ENCODE measurements around the gene OR1B1. TPM values are rescaled to one million over a fixed set of nuclear protein-coding genes. Genes with fewer than 3 reads are reported as not detected.

Gene OR1B1
- total and polyA plus RNA-seq, 2 of the 4 experiments (the other 2 are of a cell fraction), result not detected

- no peak overlapping the region for H2BK20ac ChIP-seq (ENCODE audit: low read depth, low read length)
- H2AK9ac ChIP-seq (replicated peaks; ENCODE audit: low read depth, low read length, poor library complexity), result no peak overlapping the region
- no peak overlapping the region for H3K56ac ChIP-seq (ENCODE audit: extremely low read depth, insufficient read depth, low read length)
- no peak overlapping the region for H2AFZ ChIP-seq (replicated peaks; ENCODE audit: low read length, poor library complexity)
- intact Hi-C loops (cut with micrococcal nuclease) (no loop called here), dilution Hi-C loops (cut with HindIII; ENCODE audit: low sequenced_read_pairs, unreplicated experiment) (no loop called here), in situ Hi-C loops (cut with MboI; ENCODE audit: low sequenced_read_pairs) (no loop called here)
- no CpG with 5 or more reads among the region's 3 CpGs for WGBS, 2 experiments (ENCODE audit: extremely low coverage in 2 of 2, insufficient read length in 1 of 2)
- no peaks in the 10 kb centered on the region for H3K27me3 ChIP-seq (ENCODE audit: control insufficient read depth, insufficient read depth, low read length)
- no peak overlapping the region for H2BK15ac ChIP-seq (ENCODE audit: low read depth, low read length)
- no peak overlapping the region for H2BK120ac ChIP-seq (ENCODE audit: low read depth, low read length)
- H3K36me3 ChIP-seq (ENCODE audit: control insufficient read depth, insufficient read depth, low read length), result no peaks in the 10 kb centered on the region
- H3K4me3 ChIP-seq (ENCODE audit: insufficient read depth, low read depth, low read length), result no peak overlapping the region
- no TSS peak for BruUV-seq (replicated peaks)
- H3K9me3 ChIP-seq (ENCODE audit: control insufficient read depth, insufficient read depth, low read length), result no peaks in the 10 kb centered on the region
- no peaks in the 10 kb centered on the region for H3K4me1 ChIP-seq (ENCODE audit: control insufficient read depth, insufficient read depth, low read length)
- H4K20me1 ChIP-seq (ENCODE audit: insufficient read depth, low read length), result no peaks in the 10 kb centered on the region
- no peak overlapping the region for H2BK5ac ChIP-seq (ENCODE audit: low read depth, low read length, poor library complexity, severe bottlenecking)
- no peak overlapping the region for H4K5ac ChIP-seq (ENCODE audit: low read depth, low read length)
- H3K79me1 ChIP-seq (ENCODE audit: low read depth in 1 of 2, low read length in 2 of 2), result no peaks in the 10 kb centered on the region
- H3K4me2 ChIP-seq (ENCODE audit: low read depth, low read length), result no peak overlapping the region
- H3K4ac ChIP-seq (ENCODE audit: low read depth, low read length), result no peak overlapping the region
- H2AK5ac ChIP-seq (ENCODE audit: low read depth, low read length), result no peak overlapping the region
- H3K9ac ChIP-seq (ENCODE audit: low read depth, low read length), result no peak overlapping the region
- ATAC-seq (ENCODE audit: low read depth), result peak; percentile 85
- H3K18ac ChIP-seq (ENCODE audit: low read depth, low read length), result no peak overlapping the region
- TF ChIP-seq NFE2L2 (IDR thresholded peaks at IDR 0.05; ENCODE audit: low read depth, low read length) (peak; percentile 66), BHLHE40 (IDR thresholded peaks at IDR 0.05; ENCODE audit: low read depth, low read length) (no peak), SMC3 (IDR thresholded peaks at IDR 0.05; ENCODE audit: low read depth, low read length) (no peak), FOS (IDR thresholded peaks at IDR 0.05; ENCODE audit: low read depth, low read length) (no peak), CHD1 (IDR thresholded peaks at IDR 0.05; ENCODE audit: low read depth, low read length) (no peak), MAFK (IDR thresholded peaks at IDR 0.05; ENCODE audit: low read depth, low read length) (peak; percentile 39; the same call in 1 of the 2 replicates)
- no peak overlapping the region for H4K91ac ChIP-seq (ENCODE audit: insufficient read depth, low read depth, low read length)
- peak; percentile 61 for DNase-seq
- POLR2A ChIA-PET (ENCODE audit: unreplicated experiment), result no interaction called here
- H3K23ac ChIP-seq (ENCODE audit: low read depth, low read length), result no peak overlapping the region
- H3K9me1 ChIP-seq (ENCODE audit: insufficient read depth, low read length), result no peaks in the 10 kb centered on the region
- CTCF ChIA-PET, result no interaction called here
- H3K14ac ChIP-seq (replicated peaks; ENCODE audit: low read depth, low read length), result no peak overlapping the region
- no peak overlapping the region for H3K27ac ChIP-seq (ENCODE audit: insufficient read depth, low read length)
- no peak overlapping the region for H4K8ac ChIP-seq (ENCODE audit: low read depth in 2 of 2, low read length in 2 of 2)
These were observed 77.1 kb downstream of the OR1B1 start for GRCh38 chr9:122580360-122580759.

Measured in IMR-90 (cell line).